Transverse colon (tissue), 4 donors: ENCODE data around the gene SPTBN1.

Experiments used
- POLR2A ChIP-seq: fragments of 450-650 bp; IDR thresholded peaks from one replicate; pipeline ENCODE4 v1.6.1; 2016; ENCODE audit warnings: antibody characterized with exemption, mild to moderate bottlenecking, moderate library complexity
- POLR2AphosphoS5 ChIP-seq, 3 donors: sonication (generic); formaldehyde crosslinking; IDR thresholded peaks; one replicate each; pipeline ENCODE4 v1.6.1; 2016; ENCODE audit warnings: antibody characterized with exemption in 3 of 3
- TF ChIP-seq, protein P1 (sequence below), 5 experiments: fragments of 200-600 bp in 3 of 5; fragments of 450-650 bp in 2 of 5; sonication (generic) in 3 of 5; IDR thresholded peaks; 1 replicate in 2 of 5; 2 replicates in 3 of 5; pipeline ENCODE4 v1.5.1; 2016 to 2017; ENCODE audit warnings: antibody characterized with exemption in 5 of 5, inconsistent platforms in 3 of 5, mild to moderate bottlenecking in 2 of 5, moderate library complexity in 1 of 5

DNA sequence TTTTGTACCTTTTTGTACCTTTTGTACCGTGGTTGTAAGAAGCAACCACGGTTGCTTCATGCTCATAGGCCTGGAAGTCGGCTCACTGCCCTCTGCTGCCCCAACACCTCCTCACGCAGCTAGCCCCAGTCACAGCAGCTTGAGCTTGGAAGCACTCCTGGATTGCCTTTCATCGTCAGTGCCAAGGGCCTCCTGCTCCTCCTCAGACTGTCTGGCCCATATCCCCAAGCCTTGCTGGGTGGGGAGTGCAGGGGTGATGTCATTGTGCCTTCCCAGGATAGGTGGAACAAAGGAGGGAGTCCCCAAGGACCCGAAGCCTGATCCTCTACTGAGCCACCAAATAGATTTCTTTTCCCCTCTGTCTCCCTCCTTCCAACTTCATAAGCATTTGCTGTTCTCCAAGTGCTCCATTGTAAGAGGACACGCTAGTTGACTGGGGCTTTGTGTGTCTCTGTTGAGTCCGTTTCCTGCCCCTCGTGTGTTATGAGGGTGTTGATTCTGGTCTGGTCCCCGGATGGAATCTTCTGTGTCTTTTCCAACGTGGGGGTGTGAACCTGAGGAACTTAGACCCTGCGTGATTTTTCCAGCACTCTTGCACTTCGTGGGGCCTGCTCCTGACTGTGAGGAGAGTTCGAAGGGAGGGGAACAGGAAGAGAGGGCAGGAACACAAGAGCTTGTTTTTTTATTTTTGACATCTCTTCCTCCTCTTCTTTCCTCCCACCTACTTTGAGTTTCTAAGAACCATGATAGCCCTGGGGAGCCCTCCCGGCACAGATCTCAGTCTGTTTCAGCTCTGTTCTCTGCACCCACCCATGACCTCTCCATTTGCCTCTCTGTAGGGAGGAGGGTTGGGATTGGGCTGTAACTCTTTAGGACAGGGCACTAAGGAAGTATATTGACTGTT, 140.1 kb downstream of the SPTBN1 start:
- no peak for TF ChIP-seq POLR2A
- TF ChIP-seq, protein P1, sequence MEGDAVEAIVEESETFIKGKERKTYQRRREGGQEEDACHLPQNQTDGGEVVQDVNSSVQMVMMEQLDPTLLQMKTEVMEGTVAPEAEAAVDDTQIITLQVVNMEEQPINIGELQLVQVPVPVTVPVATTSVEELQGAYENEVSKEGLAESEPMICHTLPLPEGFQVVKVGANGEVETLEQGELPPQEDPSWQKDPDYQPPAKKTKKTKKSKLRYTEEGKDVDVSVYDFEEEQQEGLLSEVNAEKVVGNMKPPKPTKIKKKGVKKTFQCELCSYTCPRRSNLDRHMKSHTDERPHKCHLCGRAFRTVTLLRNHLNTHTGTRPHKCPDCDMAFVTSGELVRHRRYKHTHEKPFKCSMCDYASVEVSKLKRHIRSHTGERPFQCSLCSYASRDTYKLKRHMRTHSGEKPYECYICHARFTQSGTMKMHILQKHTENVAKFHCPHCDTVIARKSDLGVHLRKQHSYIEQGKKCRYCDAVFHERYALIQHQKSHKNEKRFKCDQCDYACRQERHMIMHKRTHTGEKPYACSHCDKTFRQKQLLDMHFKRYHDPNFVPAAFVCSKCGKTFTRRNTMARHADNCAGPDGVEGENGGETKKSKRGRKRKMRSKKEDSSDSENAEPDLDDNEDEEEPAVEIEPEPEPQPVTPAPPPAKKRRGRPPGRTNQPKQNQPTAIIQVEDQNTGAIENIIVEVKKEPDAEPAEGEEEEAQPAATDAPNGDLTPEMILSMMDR (IDR thresholded peaks at IDR 0.05) = no peak
- TF ChIP-seq POLR2AphosphoS5 (IDR thresholded peaks at IDR 0.05) = peak in 1 of 3 donors; percentile 11
